SK-N-SH treated with all-trans-retinoic acid at 6 μM for 48 hours (cell line): ENCODE results near the gene PIM3.

ENCODE experiments used
- ATAC-seq: fragments of 200-7000 bp; cut with Tn5 transposase; 3 replicates; pipeline ENCODE4 v1.9.1; 2020; ENCODE audit warnings: mild to moderate bottlenecking, moderate library complexity
- ARNTL ChIP-seq: fragments of 450-650 bp; formaldehyde crosslinking; IDR thresholded peaks from 2 replicates; pipeline ENCODE4 v1.5.0; 2020; ENCODE audit warnings: low read depth, mild to moderate bottlenecking, moderate library complexity, borderline replicate concordance
- BACH2 ChIP-seq: fragments of 250-450 bp; sonication (Bioruptor Pico); IDR thresholded peaks from 2 replicates; pipeline ENCODE4 v1.9.0; 2021; ENCODE audit warnings: mild to moderate bottlenecking, borderline replicate concordance
- CREB5 ChIP-seq: fragments of 250-450 bp; sonication (Bioruptor Pico); IDR thresholded peaks from 2 replicates; pipeline ENCODE4 v1.5.1; 2020; ENCODE audit warnings: low read depth, mild to moderate bottlenecking, moderate library complexity
- ESRRG ChIP-seq: fragments of 250-450 bp; sonication (Bioruptor Pico); IDR thresholded peaks from 2 replicates; pipeline ENCODE4 v1.6.1; 2021; ENCODE audit warnings: mild to moderate bottlenecking
- GLIS3 ChIP-seq: fragments of 250-450 bp; sonication (Bioruptor Pico); IDR thresholded peaks from 2 replicates; pipeline ENCODE4 v1.5.0; 2020; ENCODE audit warnings: mild to moderate bottlenecking, moderate library complexity
- ISL1 ChIP-seq: fragments of 250-450 bp; sonication (Bioruptor Pico); IDR thresholded peaks from 2 replicates; pipeline ENCODE4 v2.1.2; 2022; ENCODE audit warnings: mild to moderate bottlenecking, moderate library complexity
- PATZ1 ChIP-seq: fragments of 250-450 bp; sonication (Bioruptor Pico); IDR thresholded peaks from 2 replicates; pipeline ENCODE4 v1.8.0; 2020; ENCODE audit warnings: mild to moderate bottlenecking, moderate library complexity, borderline replicate concordance
- PPARA ChIP-seq: fragments of 250-450 bp; sonication (Bioruptor Pico); IDR thresholded peaks from 2 replicates; pipeline ENCODE4 v1.5.0; 2020; ENCODE audit warnings: mild to moderate bottlenecking, borderline replicate concordance
- RARB ChIP-seq: fragments of 250-450 bp; sonication (Bioruptor Pico); IDR thresholded peaks from 2 replicates; pipeline ENCODE4 v1.8.0; 2021; ENCODE audit warnings: mild to moderate bottlenecking, moderate library complexity
- SNAI2 ChIP-seq: fragments of 250-450 bp; sonication (Bioruptor Pico); IDR thresholded peaks from 2 replicates; pipeline ENCODE4 v1.5.0; 2020; ENCODE audit warnings: mild to moderate bottlenecking, moderate library complexity
- TCF4 ChIP-seq: fragments of 250-450 bp; sonication (Bioruptor Pico); IDR thresholded peaks from 2 replicates; pipeline ENCODE4 v1.8.0; 2021; ENCODE audit warnings: mild to moderate bottlenecking, moderate library complexity, borderline replicate concordance
- TOX ChIP-seq: fragments of 250-450 bp; sonication (Bioruptor Pico); IDR thresholded peaks from 2 replicates; pipeline ENCODE4 v1.8.0; 2021; ENCODE audit warnings: mild to moderate bottlenecking, moderate library complexity, borderline replicate concordance
- TSHZ2 ChIP-seq: fragments of 250-450 bp; sonication (Bioruptor Pico); IDR thresholded peaks from 2 replicates; pipeline ENCODE4 v1.5.0; 2020; ENCODE audit warnings: mild to moderate bottlenecking, moderate library complexity
- ZC3H10 ChIP-seq: fragments of 250-450 bp; sonication (Bioruptor Pico); IDR thresholded peaks from 2 replicates; pipeline ENCODE4 v1.5.1; 2021; ENCODE audit warnings: mild to moderate bottlenecking, moderate library complexity
- ZFP3 ChIP-seq: fragments of 250-450 bp; sonication (Bioruptor Pico); IDR thresholded peaks from 2 replicates; pipeline ENCODE4 v1.5.0; 2020; ENCODE audit warnings: mild to moderate bottlenecking, moderate library complexity
- ZFP30 ChIP-seq: fragments of 450-650 bp; formaldehyde crosslinking; IDR thresholded peaks from 2 replicates; pipeline ENCODE4 v1.5.0; 2022; ENCODE audit warnings: mild to moderate bottlenecking, moderate library complexity
- ZNF565 ChIP-seq: fragments of 450-650 bp; formaldehyde crosslinking; conservative IDR thresholded peaks from 2 replicates; pipeline ENCODE4 v1.5.0; 2020; ENCODE audit warnings: low read depth, mild to moderate bottlenecking, moderate library complexity
- ZNF8 ChIP-seq: fragments of 450-650 bp; formaldehyde crosslinking; IDR thresholded peaks from 2 replicates; pipeline ENCODE4 v1.5.0; 2020; ENCODE audit warnings: mild to moderate bottlenecking, moderate library complexity
- TF ChIP-seq, protein P1 (sequence below): fragments of 250-450 bp; sonication (Bioruptor Pico); IDR thresholded peaks from 2 replicates; pipeline ENCODE4 v1.8.0; 2021; ENCODE audit warnings: low read depth, mild to moderate bottlenecking, moderate library complexity, borderline replicate concordance
- TF ChIP-seq, protein P2 (sequence below): fragments of 250-450 bp; sonication (Bioruptor Pico); IDR thresholded peaks from 2 replicates; pipeline ENCODE4 v1.5.1; 2021; ENCODE audit warnings: mild to moderate bottlenecking, moderate library complexity

Gene PIM3

GRCh38 chr22:49926916-49927315 is 33.7 kb upstream of the PIM3 start:
- no peak for ATAC-seq
- TF ChIP-seq PATZ1 (CRISPR knock-in tag) (no peak), GLIS3 (no peak), ZNF8 (CRISPR knock-in tag) (no peak), CREB5 (CRISPR knock-in tag) (no peak), ISL1 (CRISPR knock-in tag) (no peak), PPARA (no peak), RARB (no peak), TOX (no peak), SNAI2 (no peak), TSHZ2 (CRISPR knock-in tag) (no peak), BACH2 (CRISPR knock-in tag) (no peak), ARNTL (CRISPR knock-in tag) (no peak), ZFP30 (CRISPR knock-in tag) (no peak), TCF4 (CRISPR knock-in tag) (no peak), ZC3H10 (CRISPR knock-in tag) (no peak), ESRRG (CRISPR knock-in tag) (no peak), ZNF565 (CRISPR knock-in tag) (no peak), ZFP3 (CRISPR knock-in tag) (no peak)
- TF ChIP-seq, protein P1, sequence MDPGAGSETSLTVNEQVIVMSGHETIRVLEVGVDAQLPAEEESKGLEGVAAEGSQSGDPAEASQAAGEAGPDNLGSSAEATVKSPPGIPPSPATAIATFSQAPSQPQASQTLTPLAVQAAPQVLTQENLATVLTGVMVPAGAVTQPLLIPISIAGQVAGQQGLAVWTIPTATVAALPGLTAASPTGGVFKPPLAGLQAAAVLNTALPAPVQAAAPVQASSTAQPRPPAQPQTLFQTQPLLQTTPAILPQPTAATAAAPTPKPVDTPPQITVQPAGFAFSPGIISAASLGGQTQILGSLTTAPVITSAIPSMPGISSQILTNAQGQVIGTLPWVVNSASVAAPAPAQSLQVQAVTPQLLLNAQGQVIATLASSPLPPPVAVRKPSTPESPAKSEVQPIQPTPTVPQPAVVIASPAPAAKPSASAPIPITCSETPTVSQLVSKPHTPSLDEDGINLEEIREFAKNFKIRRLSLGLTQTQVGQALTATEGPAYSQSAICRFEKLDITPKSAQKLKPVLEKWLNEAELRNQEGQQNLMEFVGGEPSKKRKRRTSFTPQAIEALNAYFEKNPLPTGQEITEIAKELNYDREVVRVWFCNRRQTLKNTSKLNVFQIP (CRISPR knock-in tag) = no peak
- TF ChIP-seq, protein P2, sequence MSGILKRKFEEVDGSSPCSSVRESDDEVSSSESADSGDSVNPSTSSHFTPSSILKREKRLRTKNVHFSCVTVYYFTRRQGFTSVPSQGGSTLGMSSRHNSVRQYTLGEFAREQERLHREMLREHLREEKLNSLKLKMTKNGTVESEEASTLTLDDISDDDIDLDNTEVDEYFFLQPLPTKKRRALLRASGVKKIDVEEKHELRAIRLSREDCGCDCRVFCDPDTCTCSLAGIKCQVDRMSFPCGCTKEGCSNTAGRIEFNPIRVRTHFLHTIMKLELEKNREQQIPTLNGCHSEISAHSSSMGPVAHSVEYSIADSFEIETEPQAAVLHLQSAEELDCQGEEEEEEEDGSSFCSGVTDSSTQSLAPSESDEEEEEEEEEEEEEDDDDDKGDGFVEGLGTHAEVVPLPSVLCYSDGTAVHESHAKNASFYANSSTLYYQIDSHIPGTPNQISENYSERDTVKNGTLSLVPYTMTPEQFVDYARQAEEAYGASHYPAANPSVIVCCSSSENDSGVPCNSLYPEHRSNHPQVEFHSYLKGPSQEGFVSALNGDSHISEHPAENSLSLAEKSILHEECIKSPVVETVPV = no peak

DNA sequence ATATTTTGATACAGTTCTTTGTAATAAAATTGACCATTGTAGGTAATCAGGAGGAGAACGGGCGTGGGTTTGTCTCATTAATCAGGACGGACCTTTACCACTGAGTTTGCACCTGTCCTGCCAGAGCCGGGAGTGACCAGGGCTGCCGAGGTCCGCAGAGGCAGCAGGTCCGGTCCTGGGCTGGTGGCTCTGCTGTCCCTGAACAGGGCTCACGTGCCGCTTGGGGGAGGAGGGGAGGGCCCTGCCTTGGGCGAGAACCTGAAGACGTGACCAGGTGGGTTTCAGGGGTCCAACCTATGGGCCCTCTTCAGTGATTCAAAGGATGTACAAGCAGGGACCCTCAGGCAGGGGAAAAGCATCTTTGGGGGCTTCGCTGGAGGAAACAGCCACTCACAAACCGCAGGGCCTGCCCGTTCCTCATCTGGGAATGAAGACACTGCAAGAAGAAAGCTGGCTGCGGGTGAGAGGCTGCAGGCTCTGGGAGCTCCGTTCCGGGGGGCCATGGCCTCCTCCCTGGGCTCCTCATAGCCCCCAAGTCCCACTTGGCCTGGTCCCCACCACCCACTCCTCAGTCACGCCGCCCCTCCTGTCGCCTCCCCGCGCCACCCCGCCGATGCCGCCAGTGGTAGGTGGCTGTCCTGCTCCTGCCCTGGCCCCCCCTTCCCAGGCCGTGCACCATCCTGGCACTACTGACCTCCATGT is 32.9 kb upstream of the PIM3 start:
- ATAC-seq = no peak

More for the DNA sequence above, 32.9 kb upstream of the PIM3 start:
- TF ChIP-seq ZFP3 (CRISPR knock-in tag) (no peak), TCF4 (CRISPR knock-in tag) (no peak), SNAI2 (no peak), RARB (no peak), PATZ1 (CRISPR knock-in tag) (no peak), PPARA (no peak), ZNF565 (CRISPR knock-in tag) (no peak), ISL1 (CRISPR knock-in tag) (no peak), ZNF8 (CRISPR knock-in tag) (no peak)
